GM15510 (cell line): Measurements from ENCODE around the gene PCDHGA1.

Source experiments
- POLR2A ChIP-seq: IDR thresholded peaks from 3 replicates; pipeline ENCODE4 v1.6.1; 2011; ENCODE audit warnings: borderline replicate concordance; ENCODE audit not compliant: insufficient read length; ENCODE audit errors: extremely low read depth

PCDHGA1 gene

DNA sequence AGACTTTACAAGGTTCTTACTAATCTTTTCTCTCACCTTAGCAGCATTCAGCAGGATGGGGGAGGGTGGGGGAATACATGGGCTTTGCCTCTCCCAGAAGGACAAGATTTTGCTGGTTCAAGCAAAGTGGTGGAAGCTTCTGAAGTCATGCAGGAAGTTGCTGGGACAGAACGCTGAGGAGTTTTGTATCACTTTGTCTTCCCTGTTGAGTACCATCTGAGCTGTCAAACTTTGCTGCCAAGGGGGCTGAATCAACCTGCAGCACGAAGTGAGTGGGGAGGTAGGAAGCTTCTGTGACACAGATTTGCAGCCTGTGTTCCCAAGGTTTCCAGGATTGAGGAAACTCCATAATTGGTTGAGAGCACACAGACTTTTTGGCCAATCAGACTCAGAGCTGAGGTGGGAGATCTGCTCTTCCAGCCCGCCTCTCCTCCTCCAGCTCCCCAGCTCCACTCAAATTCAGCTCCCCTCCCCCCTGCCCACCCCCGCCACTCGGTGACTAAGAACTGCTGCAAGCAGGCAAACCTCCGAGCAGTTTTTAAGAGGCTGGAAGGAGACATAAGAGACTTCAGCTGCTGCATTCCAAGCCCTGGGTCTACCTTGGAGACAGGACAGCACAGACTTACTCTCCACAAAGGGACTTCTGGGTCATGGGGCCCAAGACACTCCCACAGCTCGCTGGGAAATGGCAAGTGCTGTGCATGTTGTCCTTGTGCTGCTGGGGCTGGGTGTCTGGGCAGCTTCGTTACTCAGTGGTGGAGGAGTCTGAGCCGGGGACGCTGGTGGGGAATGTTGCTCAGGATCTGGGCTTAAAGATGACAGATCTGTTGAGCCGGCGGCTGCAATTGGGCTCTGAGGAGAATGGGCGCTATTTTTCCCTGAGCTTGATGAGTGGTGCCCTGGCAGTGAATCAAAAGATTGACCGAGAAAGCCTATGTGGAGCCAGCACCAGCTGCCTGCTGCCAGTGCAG lies 158.6 kb downstream of the PCDHGA1 start, which contains the start of gene PCDHGC5:
Gene PCDHGC5 (plus strand): TSS at position 491 of the 971 bp plus-strand sequence. CDS start 160 bp downstream, at position 651.
- no peak for TF ChIP-seq POLR2A

DNA sequence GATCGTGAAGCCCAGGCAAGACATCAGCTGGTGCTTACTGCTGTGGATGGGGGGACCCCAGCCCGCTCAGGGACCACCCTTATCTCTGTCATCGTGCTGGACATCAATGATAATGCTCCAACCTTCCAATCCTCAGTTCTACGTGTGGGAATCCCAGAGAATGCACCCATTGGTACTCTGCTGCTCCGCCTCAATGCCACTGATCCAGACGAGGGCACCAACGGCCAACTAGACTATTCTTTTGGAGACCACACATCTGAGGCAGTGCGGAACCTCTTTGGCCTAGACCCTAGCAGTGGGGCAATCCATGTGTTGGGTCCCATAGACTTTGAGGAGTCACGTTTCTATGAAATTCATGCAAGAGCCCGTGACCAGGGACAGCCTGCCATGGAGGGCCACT lies 159.5 kb downstream of the PCDHGA1 start:
- no peak for TF ChIP-seq POLR2A

DNA sequence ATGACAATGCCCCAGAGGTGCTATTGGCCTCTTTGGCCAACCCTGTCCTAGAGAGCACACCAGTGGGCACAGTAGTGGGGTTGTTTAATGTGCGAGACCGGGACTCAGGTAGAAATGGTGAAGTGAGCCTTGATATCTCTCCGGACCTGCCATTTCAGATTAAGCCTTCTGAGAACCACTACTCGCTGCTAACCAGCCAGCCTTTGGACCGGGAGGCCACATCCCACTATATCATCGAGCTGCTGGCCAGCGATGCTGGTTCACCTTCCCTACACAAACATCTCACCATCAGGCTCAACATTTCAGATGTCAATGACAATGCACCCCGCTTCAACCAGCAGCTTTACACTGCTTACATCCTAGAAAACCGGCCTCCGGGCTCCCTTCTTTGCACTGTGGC lies 160.0 kb downstream of the PCDHGA1 start:
- no peak for TF ChIP-seq POLR2A

DNA sequence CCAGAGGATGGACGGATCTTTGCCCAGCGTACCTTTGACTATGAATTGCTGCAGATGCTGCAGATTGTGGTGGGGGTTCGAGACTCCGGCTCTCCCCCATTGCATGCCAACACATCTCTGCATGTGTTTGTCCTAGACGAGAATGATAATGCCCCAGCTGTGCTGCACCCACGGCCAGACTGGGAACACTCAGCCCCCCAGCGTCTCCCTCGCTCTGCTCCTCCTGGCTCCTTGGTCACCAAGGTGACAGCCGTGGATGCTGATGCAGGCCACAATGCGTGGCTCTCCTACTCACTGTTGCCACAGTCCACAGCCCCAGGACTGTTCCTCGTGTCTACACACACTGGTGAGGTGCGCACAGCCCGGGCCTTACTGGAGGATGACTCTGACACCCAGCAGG lies 160.5 kb downstream of the PCDHGA1 start:
- TF ChIP-seq POLR2A: no peak

DNA sequence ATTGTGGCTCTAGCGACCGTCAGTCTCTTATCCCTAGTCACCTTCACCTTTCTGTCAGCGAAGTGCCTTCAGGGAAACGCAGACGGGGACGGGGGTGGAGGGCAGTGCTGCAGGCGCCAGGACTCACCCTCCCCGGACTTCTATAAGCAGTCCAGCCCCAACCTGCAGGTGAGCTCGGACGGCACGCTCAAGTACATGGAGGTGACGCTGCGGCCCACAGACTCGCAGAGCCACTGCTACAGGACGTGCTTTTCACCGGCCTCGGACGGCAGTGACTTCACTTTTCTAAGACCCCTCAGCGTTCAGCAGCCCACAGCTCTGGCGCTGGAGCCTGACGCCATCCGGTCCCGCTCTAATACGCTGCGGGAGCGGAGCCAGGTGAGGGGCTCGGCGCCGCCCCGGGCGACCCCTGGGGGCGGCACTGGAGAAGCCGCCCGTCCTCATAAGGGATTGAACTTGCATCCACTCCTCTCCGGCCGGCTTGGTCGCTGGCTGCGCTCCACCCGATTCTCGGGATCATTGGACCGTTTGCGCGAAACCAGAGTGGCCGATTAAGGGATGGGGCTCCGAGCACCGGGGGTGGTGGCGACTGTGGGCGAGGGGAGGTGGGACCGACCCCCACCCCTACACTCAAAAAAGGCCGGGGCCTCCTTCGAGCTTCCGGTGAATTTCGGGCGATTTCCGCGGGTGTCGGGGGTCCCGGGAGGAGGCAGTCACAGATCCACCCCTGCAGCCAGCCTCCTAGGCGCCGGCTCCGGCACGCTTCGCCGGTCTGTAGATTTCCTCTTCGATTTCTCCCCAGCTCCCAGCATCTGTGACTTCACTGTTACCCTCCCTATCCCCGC lies 161.2 kb downstream of the PCDHGA1 start:
- TF ChIP-seq POLR2A: no peak

DNA sequence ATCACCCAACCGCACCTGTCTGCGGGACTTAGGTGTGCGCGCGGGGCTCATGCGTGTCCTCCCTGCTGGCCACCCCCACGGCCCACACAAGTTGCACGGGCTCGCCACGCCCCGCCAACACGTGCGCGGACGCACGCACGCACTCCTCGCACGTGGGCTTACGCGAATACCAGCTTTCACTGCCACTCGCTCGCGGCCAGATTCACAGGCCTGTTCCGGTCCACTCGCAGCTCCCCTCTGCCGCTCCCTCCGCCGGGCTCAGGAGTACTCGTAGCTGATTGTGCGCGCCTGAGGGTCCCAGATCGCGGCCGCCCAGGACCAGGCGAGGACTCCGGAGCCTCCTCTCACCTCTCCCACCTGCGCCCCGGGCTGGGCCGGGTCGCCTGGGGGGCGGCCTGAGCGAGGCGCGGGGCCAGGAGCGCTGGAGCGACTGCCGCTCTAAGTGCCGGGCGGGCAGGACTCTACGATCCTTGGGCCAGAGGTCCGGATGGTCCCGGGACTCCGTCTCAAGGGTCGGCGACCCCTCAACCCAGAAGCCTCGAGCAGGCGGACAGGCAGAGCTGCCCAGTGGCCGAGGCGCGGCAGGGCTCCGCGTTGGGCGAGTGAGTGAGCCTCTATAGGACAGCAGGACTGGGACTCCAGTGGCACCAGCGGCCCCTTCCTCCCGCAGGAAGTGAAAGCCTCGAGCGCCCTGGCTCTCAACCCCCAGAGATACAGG lies 162.0 kb downstream of the PCDHGA1 start:
- no peak for TF ChIP-seq POLR2A

DNA sequence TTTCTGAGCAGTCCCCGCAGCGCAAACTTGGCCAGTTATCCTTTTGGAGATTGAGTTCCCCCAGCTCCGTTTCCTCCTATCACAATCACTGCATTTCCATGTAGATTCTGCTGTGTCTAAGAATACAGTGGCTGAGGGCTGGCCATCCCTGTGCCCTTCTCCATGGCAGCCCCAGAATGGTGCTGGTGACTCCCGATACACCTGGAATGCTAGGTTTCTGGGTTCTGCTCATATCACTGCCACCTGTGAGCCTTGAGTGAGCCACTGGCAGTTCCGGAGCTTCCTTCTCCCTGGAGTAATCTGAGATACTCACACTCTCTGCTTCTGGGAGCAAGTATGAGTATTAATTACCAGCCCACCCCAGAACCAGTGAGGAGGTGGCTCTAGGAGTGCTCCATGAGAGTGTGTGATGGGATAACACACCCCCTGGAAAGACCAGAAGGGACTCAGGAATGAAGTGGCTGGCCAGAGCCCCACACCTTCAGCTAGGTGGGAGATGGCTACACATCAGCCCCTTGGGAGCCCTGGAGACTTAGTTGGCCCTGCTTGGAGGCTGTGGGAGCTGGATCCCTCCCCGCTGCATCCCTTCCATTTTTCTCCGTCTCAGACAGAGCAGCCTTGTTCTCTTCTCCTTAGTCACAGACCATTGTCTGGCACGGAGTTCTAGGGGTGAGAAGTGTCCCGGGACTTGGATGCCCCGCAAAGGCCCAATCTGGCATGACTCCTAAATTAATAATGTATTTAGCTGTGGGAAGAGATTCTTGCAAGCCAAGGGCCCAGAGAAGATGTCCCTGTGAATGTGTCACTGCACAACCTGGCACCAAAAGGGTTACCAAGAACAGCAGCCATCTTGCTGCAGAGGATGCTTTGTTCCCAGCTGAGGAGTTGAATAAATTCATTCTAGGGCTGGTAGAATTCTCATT lies 163.4 kb downstream of the PCDHGA1 start:
- TF ChIP-seq POLR2A: no peak

DNA sequence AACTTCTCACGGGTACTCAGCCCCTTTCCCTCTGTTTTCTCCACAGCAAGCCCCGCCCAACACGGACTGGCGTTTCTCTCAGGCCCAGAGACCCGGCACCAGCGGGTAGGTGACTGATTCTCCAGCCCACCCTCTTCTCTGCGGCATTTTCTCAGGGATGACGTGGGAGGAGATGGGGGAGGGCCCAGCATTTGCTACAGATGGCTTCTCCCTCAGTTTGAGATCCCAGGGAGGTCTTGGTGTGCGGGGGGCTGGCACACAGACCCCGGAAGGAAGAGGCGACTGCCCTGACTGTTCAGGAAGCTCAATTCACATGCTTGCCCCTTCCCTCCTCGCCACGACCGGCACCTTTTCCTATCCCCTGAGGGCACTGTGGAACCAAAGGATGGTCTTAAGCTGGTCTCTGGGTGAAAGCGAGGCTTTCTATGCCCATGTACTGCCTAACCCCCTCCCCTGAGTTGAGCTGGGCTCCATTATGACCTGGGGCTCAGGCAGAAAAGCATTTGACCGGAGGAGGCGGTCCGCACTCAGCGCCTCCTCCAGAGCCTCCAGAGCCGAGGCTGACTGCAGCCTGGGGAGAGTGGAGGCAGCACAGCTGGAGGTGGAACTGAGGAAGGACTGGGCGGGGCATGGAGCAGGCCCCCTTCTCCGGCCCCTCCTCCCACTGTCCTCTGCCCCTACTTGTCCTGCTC lies 164.6 kb downstream of the PCDHGA1 start:
- no peak for TF ChIP-seq POLR2A

DNA sequence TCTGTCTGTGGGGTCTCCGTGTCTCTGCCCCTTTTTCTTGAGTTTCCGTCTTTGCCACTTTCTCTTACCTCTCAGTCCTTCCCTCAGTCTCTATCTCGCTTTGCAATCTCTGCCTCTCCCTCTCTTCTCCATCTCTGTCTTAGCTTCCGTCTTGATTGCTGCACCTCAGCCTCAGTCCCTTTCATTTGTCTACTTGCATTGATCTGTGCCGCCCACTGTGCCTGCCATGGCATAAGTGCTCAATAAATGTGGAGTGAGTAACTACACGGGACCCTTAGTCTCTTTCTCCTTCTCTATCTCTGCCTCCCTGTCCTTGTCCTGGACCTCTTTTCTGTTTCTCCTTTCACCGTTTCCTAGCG lies 165.1 kb downstream of the PCDHGA1 start:
- TF ChIP-seq POLR2A: no peak

DNA sequence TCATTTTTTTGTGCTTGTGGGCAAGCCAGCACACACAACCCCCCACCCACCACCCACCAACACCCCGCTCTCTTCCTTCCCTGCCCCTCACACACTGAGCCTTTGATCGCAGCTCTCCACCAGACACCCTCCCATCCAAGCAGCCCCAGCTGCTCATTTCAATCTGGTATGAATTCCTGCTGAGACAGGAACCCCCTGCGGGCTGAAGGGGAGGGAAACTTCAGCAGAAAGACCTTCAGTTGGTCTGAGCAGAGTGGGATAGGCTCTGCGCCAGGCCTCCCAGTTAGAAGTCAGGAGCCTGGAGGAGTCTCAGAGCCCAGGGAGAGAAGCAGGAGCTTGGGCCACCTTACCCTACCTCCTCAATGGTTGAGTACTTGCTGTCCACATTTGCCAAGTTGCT lies 165.7 kb downstream of the PCDHGA1 start:
- TF ChIP-seq POLR2A: no peak

DNA sequence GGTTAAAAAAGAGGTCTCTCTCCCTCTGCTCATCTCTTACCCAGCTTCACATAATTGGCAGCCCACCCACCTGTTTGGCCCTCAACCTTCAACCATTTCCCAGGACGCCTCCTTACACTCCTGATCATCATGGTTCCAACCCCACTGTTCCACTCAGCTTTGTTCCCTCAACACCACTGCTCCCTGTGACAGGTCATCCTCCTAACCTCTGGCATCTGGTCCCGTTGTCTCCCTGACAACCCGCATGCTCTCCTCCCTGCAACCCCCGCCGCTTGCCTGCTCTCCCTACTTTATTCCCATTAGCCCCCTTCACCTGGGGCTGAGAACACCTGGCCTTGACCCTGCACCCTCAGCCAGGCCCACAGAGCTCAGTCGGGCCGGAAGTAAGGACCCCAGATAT lies 171.4 kb downstream of the PCDHGA1 start:
- no peak for TF ChIP-seq POLR2A

DNA sequence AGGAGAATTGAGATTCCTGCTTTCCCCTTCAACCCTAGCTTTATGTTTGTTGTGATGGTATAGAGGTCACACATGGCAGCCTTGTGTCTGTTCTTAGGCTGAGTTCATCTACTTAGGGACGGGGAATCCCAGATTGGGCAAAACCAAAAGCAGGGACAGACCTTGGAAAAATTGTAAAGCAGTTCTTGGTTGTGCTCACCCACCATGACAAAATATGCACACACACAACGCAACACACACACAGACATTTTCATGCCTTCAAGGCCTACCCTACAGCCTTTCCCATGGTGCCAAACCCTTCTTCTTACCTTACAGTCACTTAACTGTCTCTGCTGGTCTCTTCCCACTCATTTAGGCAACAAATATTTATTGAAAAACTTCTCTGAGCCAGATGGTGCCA lies 173.4 kb downstream of the PCDHGA1 start:
- TF ChIP-seq POLR2A: no peak

DNA sequence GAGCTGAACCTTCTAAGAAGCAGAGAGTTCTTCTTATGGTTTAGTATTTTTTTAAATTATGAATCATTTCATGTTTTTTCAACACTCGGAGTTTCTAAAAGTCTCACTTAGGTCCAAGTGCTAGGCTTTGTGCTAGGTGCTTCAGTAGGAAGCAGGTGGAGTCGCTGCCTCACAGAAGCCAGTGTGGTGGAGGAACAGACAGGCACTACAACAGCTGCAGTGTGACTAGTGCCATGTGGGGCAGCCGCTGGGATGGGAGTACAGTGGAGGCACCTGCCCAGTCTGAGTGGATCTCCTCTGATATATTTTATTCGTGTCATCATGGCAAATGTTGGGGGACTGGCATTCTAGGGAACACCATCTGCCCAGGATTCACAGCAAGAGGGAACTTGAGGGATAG lies 173.9 kb downstream of the PCDHGA1 start:
- no peak for TF ChIP-seq POLR2A

DNA sequence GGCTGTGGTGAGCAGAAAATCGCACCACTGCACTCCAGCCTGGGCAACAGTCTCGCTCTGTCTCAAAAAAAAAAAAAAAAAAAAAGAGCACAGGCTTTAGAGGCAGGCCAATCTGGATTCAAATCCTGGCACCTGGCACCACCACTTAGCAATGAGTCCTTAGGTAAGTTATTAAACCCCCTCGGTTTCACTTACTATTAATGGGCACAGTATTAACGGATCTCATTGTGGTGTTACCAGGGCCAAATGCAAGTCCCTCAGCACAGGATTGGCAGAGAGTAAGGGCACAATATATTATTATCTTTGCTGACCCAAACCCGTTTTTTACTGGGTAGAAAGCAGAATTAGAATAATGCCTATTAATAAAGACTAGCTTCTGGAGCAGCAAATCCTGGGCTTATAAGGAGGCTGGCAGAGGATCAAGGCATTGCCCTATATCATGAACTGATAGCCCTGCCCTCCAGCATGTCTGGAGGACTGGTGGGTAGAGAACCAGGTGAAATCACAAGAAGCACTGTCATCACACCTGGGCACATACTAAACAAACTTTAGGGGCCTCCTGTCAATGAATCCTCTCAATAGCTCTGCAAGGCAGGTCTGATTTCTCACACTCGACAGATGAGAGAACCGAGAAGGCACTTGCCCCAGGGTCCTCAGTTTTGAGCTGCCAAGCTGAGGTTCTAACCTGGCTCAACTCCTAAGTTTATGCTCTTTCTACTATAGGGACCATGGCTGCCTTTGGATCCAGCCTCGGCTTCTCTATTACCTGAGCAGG lies 176.3 kb downstream of the PCDHGA1 start:
- no peak for TF ChIP-seq POLR2A
